ENCODE data around the gene UNC13A. TPM values are rescaled to one million over a fixed set of nuclear protein-coding genes. Genes with fewer than 3 reads are reported as not detected.

The UNC13A gene
- total RNA-seq, 1 experiment from 2014 or later = 22.2 TPM

DNA sequence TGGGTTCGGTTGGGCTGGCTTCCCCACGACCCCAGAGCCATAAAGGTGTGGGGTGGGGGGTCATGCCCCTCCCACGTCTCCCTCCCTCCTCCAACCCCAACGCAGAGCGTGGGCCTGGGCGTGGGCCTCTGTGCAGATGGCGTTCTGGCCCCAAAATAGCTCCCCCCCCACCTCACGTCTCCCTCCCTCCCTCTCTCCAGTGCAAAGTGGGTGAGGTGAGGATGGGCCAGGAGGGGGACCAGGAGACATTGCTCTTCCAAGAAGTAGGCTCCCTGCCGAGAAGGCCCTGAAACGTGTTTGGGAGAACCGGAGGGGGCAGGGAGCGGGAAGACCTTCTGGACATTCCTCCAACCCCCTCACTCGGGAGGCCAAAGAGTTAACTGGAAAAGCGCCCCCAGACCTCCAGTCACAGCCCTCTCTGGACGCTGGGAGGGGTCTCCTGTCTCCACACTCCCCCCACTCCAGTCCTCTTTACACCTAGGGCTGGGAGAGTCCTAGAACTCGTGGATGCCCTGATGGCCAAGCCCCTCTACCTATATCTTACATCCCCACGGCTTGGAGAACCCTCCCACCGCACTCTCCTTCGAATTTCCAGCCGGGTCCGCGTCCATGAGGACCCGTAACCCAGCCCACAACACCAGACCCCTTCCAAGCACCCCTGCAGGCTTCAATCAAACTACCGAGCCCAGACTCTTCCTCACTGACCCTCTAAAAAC lies 855 bp downstream of the UNC13A start:
- Histone ChIP-seq H3K79me2 (ENCODE audit: insufficient read depth, low read length) (peaks cover 12% of the 10 kb centered on the region), H2BK120ac (ENCODE audit: low read depth, low read length, poor library complexity, severe bottlenecking) (no peak overlapping the region), H4K8ac (replicated peaks; ENCODE audit: insufficient read length, low read depth, low read length) (no peak overlapping the region), H3K23ac (ENCODE audit: insufficient read length, low read depth, low read length) (no peak overlapping the region), H4K20me1 (ENCODE audit: control insufficient read depth, insufficient read depth, insufficient read length) (no peaks in the 10 kb centered on the region), H3K4me1 (ENCODE audit: insufficient read depth, low read length) (peaks cover 4% of the 10 kb centered on the region; the same call in 1 of the 2 replicates), H2BK5ac (ENCODE audit: insufficient read length, low read length) (no peak overlapping the region), H3K4me2 (ENCODE audit: insufficient read depth, insufficient read length, low read length) (peak overlapping the region; percentile 84), H3K9ac (ENCODE audit: extremely low read depth, insufficient read length, low read length) (peak overlapping the region; percentile 20), H3K14ac (ENCODE audit: insufficient read depth, low read length) (peak overlapping the region; percentile 43; the same call in 1 of the 2 replicates), H3K23me2 (ENCODE audit: insufficient read length, low read depth, low read length, poor library complexity, severe bottlenecking) (peaks cover 19% of the 10 kb centered on the region), H2BK20ac (ENCODE audit: low read depth, low read length, poor library complexity, severe bottlenecking) (no peak overlapping the region), H3K9me3 (ENCODE audit: control insufficient read depth, low read depth, low read length) (no peaks in the 10 kb centered on the region), H3K56ac (ENCODE audit: insufficient read length, low read depth, low read length) (no peak overlapping the region), H3K27ac (ENCODE audit: insufficient read length, low read depth, low read length) (no peak overlapping the region), H3T11ph (ENCODE audit: low read length) (no peak overlapping the region), H4K91ac (ENCODE audit: insufficient read length, low read depth, low read length) (no peak overlapping the region), H3K27me3 (ENCODE audit: insufficient read depth, low read length) (no peaks in the 10 kb centered on the region), H2BK12ac (ENCODE audit: insufficient read length, low read depth, low read length) (no peak overlapping the region), H2AFZ (ENCODE audit: low read length) (no peak overlapping the region), H3K4ac (ENCODE audit: low read depth, low read length) (no peak overlapping the region), H4K5ac (ENCODE audit: insufficient read length, low read depth, low read length) (no peak overlapping the region), H3K18ac (ENCODE audit: insufficient read length, low read depth, low read length) (no peak overlapping the region), H2AK5ac (ENCODE audit: insufficient read length, low read length) (no peak overlapping the region), H2BK15ac (ENCODE audit: low read depth, low read length) (no peak overlapping the region), H3K79me1 (ENCODE audit: insufficient read depth, low read depth, low read length, poor library complexity, severe bottlenecking) (no peaks in the 10 kb centered on the region)
- DNase-seq = peak; percentile 60
- peaks cover 19 to 26% of the 10 kb centered on the region in 2 experiments for H3K4me1 Mint-ChIP-seq
- H3K27ac Mint-ChIP-seq = peak overlapping the region; percentile 54 to 96 (median 93); a peak in 6 of 7 replicates
- H3K36me3 Mint-ChIP-seq (ENCODE audit: insufficient read depth in 1 of 3, low read depth in 3 of 3) = peaks cover 0 to 5% (median 2%) of the 10 kb centered on the region in 3 experiments; a peak in 3 of 7 replicates
- no CpG with 5 or more reads among the region's 24 CpGs for WGBS (ENCODE audit: extremely low coverage, insufficient read length, low lambda C conversion rate)
- TF ChIP-seq, protein P1, sequence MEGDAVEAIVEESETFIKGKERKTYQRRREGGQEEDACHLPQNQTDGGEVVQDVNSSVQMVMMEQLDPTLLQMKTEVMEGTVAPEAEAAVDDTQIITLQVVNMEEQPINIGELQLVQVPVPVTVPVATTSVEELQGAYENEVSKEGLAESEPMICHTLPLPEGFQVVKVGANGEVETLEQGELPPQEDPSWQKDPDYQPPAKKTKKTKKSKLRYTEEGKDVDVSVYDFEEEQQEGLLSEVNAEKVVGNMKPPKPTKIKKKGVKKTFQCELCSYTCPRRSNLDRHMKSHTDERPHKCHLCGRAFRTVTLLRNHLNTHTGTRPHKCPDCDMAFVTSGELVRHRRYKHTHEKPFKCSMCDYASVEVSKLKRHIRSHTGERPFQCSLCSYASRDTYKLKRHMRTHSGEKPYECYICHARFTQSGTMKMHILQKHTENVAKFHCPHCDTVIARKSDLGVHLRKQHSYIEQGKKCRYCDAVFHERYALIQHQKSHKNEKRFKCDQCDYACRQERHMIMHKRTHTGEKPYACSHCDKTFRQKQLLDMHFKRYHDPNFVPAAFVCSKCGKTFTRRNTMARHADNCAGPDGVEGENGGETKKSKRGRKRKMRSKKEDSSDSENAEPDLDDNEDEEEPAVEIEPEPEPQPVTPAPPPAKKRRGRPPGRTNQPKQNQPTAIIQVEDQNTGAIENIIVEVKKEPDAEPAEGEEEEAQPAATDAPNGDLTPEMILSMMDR (conservative IDR thresholded peaks at IDR 0.05) = no peak
- H3K4me3 Mint-ChIP-seq = peak overlapping the region; percentile 88 to 100
- H3K9me3 Mint-ChIP-seq = no peaks in the 10 kb centered on the region; a peak in 1 of 5 replicates
- no peaks in the 10 kb centered on the region; the same call in none of the 2 replicates for H3K27me3 Mint-ChIP-seq (ENCODE audit: low read depth)

Measured in H9 (cell line).